Stimulated activated naive B cell treated with anti-CD40 and anti-IgM and Interleukin-4, amounts not matched to agents 10 μg/mL and 1 μg/mL and 100 μg/mL, for 72 hours (primary cell): ENCODE results near the gene RUNX1.
A peak's percentile ranks its signal among the peaks of the same experiment; 100 is the strongest.

Experiments
- ATAC-seq, 2 donors: fragments of 150-1000 bp; cut with Tn5 transposase; replicated peaks; 2 replicates each; pipeline ENCODE4 v1.10.0; 2021; ENCODE audit warnings: moderate library complexity in 1 of 2
- DNase-seq: peaks from one replicate; pipeline ENCODE4 v3.0.0; 2021
- H3K27ac Mint-ChIP-seq: one replicate; pipeline ENCODE4 v1.8.0; 2022; ENCODE audit warnings: mild to moderate bottlenecking, mixed read lengths
- H3K27me3 Mint-ChIP-seq, 2 donors: one replicate each; pipeline ENCODE4 v1.8.0; 2022; ENCODE audit warnings: mixed read lengths in 2 of 2
- H3K36me3 Mint-ChIP-seq, 2 donors: one replicate each; pipeline ENCODE4 v1.8.0; 2022; ENCODE audit warnings: mixed read lengths in 2 of 2, mild to moderate bottlenecking in 1 of 2
- H3K4me1 Mint-ChIP-seq, 2 donors: one replicate each; pipeline ENCODE4 v1.8.0; 2022; ENCODE audit warnings: mixed read lengths in 2 of 2, mild to moderate bottlenecking in 1 of 2
- H3K4me3 Mint-ChIP-seq, 2 donors: one replicate each; pipeline ENCODE4 v1.8.0; 2022; ENCODE audit warnings: mild to moderate bottlenecking in 2 of 2, mixed read lengths in 2 of 2, moderate library complexity in 1 of 2
- H3K9me3 Mint-ChIP-seq, 2 donors: one replicate each; pipeline ENCODE4 v1.8.0; 2022; ENCODE audit warnings: mixed read lengths in 2 of 2, mild to moderate bottlenecking in 1 of 2

Gene RUNX1

DNA sequence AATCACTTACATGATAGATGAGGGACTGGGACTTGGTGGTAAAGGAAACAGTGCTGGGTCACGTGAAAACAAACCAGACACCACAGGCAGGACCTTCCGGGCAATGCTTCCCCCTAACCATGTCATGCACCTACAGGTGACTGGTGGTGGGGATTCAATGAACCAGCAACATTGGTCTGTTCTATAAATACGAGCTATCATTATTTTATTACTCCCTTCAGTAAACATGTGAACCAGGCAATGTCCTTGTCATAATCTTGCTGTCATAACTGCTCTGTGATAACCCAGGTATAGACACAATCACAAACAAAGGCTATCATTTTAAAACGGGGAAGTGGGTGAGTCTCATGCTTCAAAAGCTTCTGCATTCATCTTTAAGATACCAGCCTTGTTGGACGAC is 226.9 kb downstream of the RUNX1 start:
- Mint-ChIP-seq H3K4me1 (peaks cover 5 to 21% of the 10 kb centered on the region in 2 donors), H3K4me3 (no peak overlapping the region), H3K27me3 (no peaks in the 10 kb centered on the region), H3K36me3 (peaks cover 59 to 77% of the 10 kb centered on the region in 2 donors), H3K9me3 (no peaks in the 10 kb centered on the region), H3K27ac (no peak overlapping the region)
- ATAC-seq (no peak), DNase-seq (no peak)

DNA sequence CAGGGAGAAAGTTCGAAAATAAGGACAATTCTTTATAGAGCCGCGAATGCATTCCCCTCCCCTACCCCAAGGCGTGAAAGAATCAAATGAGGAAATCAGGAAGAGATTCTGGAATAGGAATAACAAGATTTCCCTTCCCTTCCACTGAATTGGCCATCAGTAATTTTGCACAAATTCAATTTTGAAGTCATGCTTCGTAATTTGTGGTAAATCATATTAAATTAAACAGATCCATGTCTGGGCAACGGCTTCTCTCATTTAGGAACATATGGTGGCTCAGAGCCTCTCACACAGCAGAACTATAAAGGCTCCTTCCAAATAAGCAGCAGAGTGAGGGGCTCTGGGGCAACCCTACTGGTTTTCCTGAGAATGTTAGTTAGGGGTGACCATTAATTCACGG is 227.4 kb downstream of the RUNX1 start:
- ATAC-seq, result no peak
- Mint-ChIP-seq H3K27ac (no peak overlapping the region), H3K36me3 (peaks cover 57 to 74% of the 10 kb centered on the region in 2 donors)

DNA sequence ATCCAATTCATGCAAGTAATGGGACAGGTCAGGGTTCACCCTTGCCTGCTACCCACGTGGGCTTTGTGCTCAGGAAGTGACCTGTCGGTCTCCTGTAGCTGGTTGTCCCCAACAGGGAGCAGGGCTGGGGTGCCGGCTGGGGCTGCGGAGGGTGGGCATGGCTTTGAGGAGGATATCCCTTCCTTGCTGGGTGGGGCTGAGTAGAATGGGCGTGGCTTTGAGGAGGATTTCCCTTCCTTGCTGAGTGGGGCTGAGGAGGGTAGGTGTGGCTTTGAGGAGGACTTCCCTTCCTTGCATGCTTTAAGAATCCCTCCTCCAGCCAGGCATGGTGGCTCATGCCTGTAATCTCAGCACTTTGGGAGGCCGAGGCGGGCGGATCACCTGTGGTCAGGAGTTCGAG is 229.1 kb downstream of the RUNX1 start:
- Mint-ChIP-seq H3K27me3 (no peaks in the 10 kb centered on the region), H3K4me3 (no peak overlapping the region), H3K9me3 (no peaks in the 10 kb centered on the region), H3K4me1 (peaks cover 13 to 30% of the 10 kb centered on the region in 2 donors), H3K36me3 (peaks cover 65 to 81% of the 10 kb centered on the region in 2 donors), H3K27ac (no peak overlapping the region)
- DNase-seq, result no peak
- no peak for ATAC-seq

More for the DNA sequence above, 227.4 kb downstream of the RUNX1 start:
- Mint-ChIP-seq H3K9me3 (no peaks in the 10 kb centered on the region), H3K4me3 (no peak overlapping the region), H3K27me3 (no peaks in the 10 kb centered on the region), H3K4me1 (peaks cover 2 to 17% of the 10 kb centered on the region in 2 donors)
- no peak for DNase-seq

DNA sequence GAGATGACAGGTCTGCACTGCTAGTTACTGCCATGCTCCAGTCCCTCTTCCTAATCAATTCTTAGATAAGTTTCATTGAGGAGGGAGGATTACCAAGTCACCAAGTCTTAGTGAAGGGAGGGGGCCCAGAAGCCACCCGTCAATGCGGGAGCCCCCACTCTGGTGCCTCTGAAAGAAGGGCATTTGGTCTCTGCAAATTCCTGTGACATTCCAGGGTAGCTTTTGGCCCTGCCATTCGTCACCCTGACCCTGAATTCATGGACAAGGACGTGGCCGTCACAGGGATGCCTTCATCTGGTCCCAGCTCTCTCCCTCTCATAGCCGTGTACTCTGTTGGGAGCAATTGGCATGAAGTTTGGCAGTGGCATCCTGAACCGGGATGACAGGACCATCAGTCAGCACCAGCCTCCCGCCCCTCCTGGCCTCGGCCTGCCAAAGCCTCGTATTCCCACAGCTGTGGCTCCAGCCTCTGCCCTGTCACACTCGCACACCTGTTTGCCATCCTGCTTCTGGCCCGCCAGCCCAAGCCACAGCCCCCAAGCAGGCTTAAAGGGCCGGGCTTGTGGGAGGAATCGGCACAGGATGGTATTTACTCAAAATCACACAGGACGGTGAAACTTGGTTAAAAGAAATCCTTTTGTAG is 229.6 kb downstream of the RUNX1 start:
- Mint-ChIP-seq H3K27ac (peak overlapping the region; percentile 62), H3K4me3 (no peak overlapping the region), H3K9me3 (no peaks in the 10 kb centered on the region), H3K27me3 (no peaks in the 10 kb centered on the region), H3K4me1 (peaks cover 13 to 32% of the 10 kb centered on the region in 2 donors), H3K36me3 (peaks cover 69 to 84% of the 10 kb centered on the region in 2 donors)
- DNase-seq, result no peak
- no peak for ATAC-seq

DNA sequence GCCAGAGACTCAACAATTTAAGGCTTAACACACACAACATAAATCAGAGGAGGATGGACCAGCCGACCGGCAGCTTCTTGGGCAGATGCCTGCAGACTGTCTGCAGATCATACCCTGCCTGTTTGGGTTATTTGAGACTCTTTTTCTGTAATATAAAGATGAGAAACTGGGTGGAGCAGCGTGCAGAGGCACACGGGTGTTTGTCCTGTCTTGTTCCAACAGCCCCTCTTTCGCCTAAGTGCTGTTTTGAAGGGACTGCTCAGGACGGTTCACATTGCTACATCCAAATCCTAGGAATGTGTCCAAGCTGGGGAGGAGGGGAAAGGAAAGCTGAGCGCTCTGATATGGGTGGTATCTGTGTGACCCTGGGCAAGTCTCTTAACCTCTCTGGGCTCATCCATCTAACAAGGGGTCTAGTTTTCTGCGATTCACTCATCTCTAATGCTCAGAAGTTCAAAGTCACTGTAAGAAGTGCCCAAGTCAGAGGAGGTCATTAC is 230.4 kb downstream of the RUNX1 start:
- peaks cover 66 to 82% of the 10 kb centered on the region in 2 donors for H3K36me3 Mint-ChIP-seq
- DNase-seq (no peak), ATAC-seq (no peak)
- H3K27me3 Mint-ChIP-seq, result no peaks in the 10 kb centered on the region
- H3K4me3 Mint-ChIP-seq, result no peak overlapping the region
- H3K4me1 Mint-ChIP-seq, result peaks cover 15 to 26% of the 10 kb centered on the region in 2 donors
- H3K27ac Mint-ChIP-seq, result peak overlapping the region; percentile 67
- H3K9me3 Mint-ChIP-seq, result no peaks in the 10 kb centered on the region

DNA sequence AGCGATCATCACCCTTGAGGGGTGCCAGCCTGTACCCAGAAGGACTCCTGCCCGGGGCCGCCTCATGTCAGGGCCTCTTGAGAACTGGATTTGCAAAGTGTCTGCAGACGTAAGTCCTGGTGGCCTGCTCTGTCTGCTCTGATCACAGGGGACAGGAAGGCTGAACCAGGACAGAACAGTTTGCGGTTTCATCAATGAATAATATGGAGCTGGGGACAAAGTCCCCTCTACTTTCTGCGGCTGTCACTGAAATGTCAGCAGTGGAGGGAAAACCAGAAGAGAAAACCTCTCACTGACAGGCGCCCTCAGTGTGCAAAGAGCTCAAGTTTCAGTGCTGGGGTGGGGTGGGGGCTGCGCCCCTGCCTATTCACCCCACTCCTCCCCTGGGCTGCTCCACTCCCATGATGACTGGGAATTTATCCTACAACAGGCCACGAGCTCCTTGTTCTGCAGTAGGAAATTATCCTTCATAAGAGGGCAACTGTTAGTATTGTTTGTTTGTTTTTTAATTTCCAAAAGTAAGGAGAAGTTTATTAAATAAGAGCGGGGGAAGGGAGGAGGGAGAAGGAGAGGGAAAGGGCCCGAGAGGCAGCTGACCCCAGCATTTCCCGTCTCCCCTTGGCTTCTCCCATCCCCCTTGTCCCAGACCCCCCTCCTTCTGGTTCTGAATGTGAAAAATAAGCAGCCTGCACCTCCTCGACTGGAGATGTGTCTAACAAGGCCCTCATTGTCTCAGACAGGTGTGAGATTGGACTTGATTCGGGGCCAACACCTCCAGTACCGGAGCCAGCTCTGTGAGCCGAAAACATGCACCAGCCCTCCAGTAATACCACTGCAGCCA is 231.1 kb downstream of the RUNX1 start:
- Mint-ChIP-seq H3K9me3 (no peaks in the 10 kb centered on the region), H3K4me3 (peak overlapping the region in 1 of 2 donors; percentile 35), H3K27ac (no peak overlapping the region), H3K27me3 (no peaks in the 10 kb centered on the region), H3K36me3 (peaks cover 65 to 83% of the 10 kb centered on the region in 2 donors), H3K4me1 (peaks cover 18 to 26% of the 10 kb centered on the region in 2 donors)
- DNase-seq (no peak), ATAC-seq (no peak)

DNA sequence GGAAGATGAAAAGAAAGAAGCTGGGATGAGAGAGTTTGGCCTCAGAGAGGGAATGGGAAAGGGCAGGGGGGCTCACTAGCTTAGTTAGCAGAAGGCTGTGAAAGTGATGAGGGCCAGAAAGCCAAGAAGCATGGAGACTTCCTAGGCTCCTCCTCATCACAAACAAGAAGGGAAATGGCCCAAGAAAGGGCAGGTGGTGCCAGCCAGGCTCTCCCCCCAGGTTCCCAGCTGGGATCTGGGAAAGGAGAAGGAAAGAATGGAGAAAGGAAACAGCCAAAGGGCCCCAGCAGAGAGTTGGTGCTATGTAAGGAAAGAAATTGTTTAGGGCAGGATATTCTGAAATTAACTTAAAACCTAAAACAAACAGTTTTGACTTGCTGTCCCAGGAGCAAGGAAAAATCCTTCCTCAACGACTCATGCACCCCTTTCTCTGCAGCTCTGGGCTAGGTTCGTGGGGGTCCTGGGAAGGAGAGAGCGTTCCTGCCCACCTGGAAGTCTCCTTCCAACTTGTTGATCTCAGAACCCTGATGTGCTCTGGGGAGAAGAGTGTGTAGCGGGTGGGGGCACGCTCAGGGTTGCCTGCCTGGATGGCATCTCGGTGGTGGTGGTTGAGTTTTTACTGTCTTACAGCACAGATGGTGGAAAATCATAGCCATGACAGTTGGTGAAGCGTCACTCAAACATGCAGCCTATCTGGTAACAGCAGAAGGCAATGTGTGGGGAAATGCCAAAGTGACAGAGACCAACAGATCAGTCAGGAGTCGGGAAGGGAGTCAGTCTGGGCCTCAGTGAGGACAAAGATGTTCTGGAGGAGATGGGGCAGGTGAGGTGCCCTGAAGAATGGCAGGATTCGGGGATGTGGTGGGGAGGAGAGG is 233.0 kb downstream of the RUNX1 start:
- H3K27me3 Mint-ChIP-seq, result no peaks in the 10 kb centered on the region
- H3K27ac Mint-ChIP-seq, result peak overlapping the region; percentile 75
- H3K9me3 Mint-ChIP-seq, result no peaks in the 10 kb centered on the region
- peak overlapping the region in 1 of 2 donors; percentile 0 for H3K4me3 Mint-ChIP-seq
- ATAC-seq (no peak), DNase-seq (no peak)
- peaks cover 55 to 82% of the 10 kb centered on the region in 2 donors for H3K36me3 Mint-ChIP-seq
- peaks cover 19 to 32% of the 10 kb centered on the region in 2 donors for H3K4me1 Mint-ChIP-seq

DNA sequence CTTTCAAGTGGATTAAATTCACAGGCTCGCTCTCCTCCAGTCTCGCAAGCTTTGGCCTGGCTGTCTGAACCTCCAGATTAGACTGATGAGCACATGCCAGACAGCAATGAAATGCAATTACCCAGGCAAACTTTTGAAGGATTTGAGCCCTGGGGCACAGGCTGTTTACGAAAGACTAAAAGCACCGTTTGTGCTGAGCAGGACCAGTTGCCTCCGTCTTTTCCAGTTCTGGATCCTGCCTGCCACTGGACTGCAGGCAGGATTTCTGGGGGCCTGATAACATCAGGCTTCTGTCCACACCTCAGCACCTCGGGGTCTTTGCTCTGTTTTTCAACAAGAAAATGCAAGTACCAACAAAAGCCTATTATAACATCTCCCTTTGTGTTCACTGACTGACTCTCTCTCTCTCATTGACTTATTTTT is 234.6 kb downstream of the RUNX1 start:
- Mint-ChIP-seq H3K9me3 (no peaks in the 10 kb centered on the region), H3K36me3 (peaks cover 49 to 76% of the 10 kb centered on the region in 2 donors), H3K27ac (peak overlapping the region; percentile 44), H3K4me1 (peaks cover 24 to 38% of the 10 kb centered on the region in 2 donors), H3K27me3 (no peaks in the 10 kb centered on the region), H3K4me3 (no peak overlapping the region)
- ATAC-seq (no peak), DNase-seq (no peak)

DNA sequence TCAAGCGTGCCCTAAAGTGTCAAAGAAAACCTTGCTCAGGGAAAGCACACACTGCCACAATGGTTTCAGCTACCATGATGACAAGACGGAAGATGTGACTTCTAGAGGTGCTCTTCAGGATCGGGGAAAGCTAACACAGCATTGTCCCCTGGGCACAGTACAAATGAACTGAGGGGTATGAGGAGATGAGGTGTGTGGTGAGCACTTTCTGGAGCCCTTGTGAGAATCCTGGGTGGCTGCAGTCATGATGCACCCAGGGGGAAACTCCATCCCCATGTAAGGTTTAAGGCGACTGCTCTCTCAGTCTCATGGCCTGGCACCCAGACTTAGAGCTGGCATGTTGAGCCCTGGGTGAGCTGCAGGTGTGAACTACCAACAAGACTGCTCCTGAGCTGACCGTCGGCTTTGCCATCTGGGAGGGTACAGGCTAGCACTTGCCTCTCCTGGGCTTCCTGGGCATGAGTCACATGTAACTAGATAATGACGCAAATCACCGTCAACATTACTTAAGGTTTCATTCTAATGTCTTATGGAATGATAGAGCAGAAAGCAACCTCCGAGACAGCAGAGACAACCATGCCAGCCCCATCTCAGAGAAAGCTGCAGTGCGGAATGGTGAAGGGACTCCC is 235.7 kb downstream of the RUNX1 start:
- peaks cover 55 to 76% of the 10 kb centered on the region in 2 donors for H3K36me3 Mint-ChIP-seq
- DNase-seq, result no peak

DNA sequence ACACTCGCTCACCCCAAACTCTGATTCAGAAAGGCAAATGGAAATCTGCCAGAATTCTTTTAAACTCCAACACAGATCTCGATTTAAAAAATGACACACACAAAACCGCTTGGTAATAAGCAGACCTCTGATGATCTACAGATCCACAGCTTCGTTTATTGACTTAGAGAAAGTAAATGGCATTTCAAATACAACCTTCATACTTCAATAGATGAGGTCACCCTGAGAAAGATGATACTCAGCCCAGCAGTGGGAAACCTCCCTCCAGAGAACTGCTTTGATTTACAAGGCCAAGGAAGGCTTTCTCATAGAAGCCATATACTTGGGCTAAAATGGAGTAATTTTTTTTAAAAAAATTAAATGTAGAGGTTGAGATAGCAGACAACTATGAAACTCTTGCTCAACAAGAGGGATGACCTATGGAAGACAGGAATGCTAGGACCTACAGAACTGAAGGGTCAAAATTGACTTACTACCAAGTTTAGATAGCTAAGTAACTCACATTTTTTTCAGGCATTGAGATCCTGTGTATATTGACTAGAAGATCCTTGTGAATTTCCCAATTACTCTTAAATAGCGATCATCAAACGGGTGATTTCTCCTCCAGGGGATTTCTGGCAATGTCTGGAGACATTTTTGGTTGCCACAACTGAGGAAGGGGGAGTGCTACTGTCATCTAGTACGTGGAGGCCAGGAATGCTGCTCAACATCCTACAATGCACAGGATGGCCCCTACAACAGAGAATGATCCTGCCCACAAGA is 236.4 kb downstream of the RUNX1 start:
- no peak overlapping the region for H3K27ac Mint-ChIP-seq
- H3K4me3 Mint-ChIP-seq, result no peak overlapping the region
- no peaks in the 10 kb centered on the region for H3K27me3 Mint-ChIP-seq
- peaks cover 57 to 80% of the 10 kb centered on the region in 2 donors for H3K36me3 Mint-ChIP-seq
- H3K4me1 Mint-ChIP-seq, result peaks cover 38 to 50% of the 10 kb centered on the region in 2 donors
- H3K9me3 Mint-ChIP-seq, result no peaks in the 10 kb centered on the region
- no peak for DNase-seq
- ATAC-seq, result no peak

More for the DNA sequence above, 235.7 kb downstream of the RUNX1 start:
- no peaks in the 10 kb centered on the region for H3K9me3 Mint-ChIP-seq
- no peak for ATAC-seq
- no peaks in the 10 kb centered on the region for H3K27me3 Mint-ChIP-seq
- peaks cover 33 to 44% of the 10 kb centered on the region in 2 donors for H3K4me1 Mint-ChIP-seq
- no peak overlapping the region for H3K4me3 Mint-ChIP-seq
- H3K27ac Mint-ChIP-seq, result no peak overlapping the region

DNA sequence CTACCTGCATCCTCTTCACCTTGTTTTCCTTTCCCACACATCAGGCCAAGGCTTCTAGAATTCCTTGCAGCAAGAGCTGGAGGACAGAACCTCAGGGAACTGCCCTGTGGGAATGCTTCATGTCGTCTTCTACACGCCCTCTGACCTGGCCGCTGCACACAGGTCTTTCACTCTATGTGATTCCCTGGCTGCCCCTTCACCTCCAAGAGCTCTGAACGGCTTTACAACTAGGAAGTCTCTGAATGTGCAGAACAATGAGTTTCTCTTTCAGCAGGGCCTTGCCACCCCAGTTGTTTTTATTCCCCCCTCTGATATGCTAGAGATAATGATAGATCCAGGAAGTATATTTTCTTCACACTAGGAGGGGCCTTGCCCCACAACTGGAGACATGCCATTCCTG is 237.7 kb downstream of the RUNX1 start:
- Mint-ChIP-seq H3K27me3 (no peaks in the 10 kb centered on the region), H3K4me3 (no peak overlapping the region)

DNA sequence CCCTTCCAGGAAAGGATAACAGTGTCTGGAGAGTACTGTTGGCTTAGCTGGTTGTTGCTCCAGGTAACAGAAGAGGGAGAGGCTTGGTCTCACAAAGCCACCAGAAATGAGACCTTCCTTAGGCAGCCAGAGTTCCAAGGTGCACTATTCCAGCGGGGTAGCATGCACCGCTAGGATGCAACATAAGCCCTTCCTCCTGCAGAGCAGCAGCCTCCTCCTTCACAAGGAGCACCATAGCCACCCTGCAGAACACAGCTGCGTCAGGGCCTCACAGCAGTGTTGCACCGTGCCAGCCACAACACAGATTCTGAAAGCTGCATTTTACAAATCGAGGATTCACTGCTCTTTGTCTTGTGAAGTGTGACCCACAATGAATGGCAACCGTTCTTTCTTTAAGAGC is 238.3 kb downstream of the RUNX1 start:
- Mint-ChIP-seq H3K4me1 (peaks cover 35 to 57% of the 10 kb centered on the region in 2 donors), H3K4me3 (no peak overlapping the region), H3K36me3 (peaks cover 58 to 83% of the 10 kb centered on the region in 2 donors), H3K27me3 (no peaks in the 10 kb centered on the region), H3K9me3 (no peaks in the 10 kb centered on the region), H3K27ac (no peak overlapping the region)
- DNase-seq (no peak), ATAC-seq (no peak)

More for the DNA sequence above, 237.7 kb downstream of the RUNX1 start:
- peaks cover 40 to 60% of the 10 kb centered on the region in 2 donors for H3K4me1 Mint-ChIP-seq
- H3K36me3 Mint-ChIP-seq, result peaks cover 62 to 85% of the 10 kb centered on the region in 2 donors
- no peaks in the 10 kb centered on the region for H3K9me3 Mint-ChIP-seq
- DNase-seq (no peak), ATAC-seq (no peak)
- H3K27ac Mint-ChIP-seq, result no peak overlapping the region

DNA sequence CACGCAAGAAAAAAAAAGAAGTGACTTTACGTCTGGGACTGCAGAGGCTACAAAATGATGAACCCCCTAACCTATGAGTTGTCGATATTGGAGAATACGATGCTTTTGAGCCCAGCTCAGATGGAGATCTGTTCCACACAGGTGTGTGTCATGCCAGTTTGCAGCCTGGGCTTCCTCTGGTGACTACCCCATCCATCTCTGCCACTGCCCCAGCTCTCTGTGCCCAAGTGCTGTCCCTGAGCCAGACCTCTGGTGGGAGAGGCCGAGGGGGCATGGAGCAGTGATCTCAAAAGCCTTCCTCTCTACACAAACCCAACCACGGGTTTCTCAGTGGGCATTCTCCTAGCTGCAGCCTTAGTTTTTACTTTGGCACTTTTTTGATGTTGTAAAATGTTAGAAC is 239.3 kb downstream of the RUNX1 start:
- H3K27ac Mint-ChIP-seq, result peak overlapping the region; percentile 5
- ATAC-seq, result no peak
- peaks cover 36 to 58% of the 10 kb centered on the region in 2 donors for H3K4me1 Mint-ChIP-seq
- no peak overlapping the region for H3K4me3 Mint-ChIP-seq
- H3K27me3 Mint-ChIP-seq, result no peaks in the 10 kb centered on the region
- no peak for DNase-seq
- no peaks in the 10 kb centered on the region for H3K9me3 Mint-ChIP-seq
- H3K36me3 Mint-ChIP-seq, result peaks cover 57 to 82% of the 10 kb centered on the region in 2 donors
